GM18909 (cell line): ENCODE measurements around the gene CDS1.
"Not testable (repeated sequence)": the region's sequence is repeated elsewhere in the genome, so short reads cannot be mapped to it uniquely, and the experiment has no call there.

Experiments used
- ATAC-seq: cut with Tn5 transposase; IDR thresholded peaks from one replicate; pipeline ENCODE4 v1.9.1; 2021; ENCODE audit warnings: mild to moderate bottlenecking; ENCODE audit not compliant: unreplicated experiment, poor library complexity

The CDS1 gene

GRCh38 chr4:84606645-84607044 is 23.7 kb downstream of the CDS1 start:
- no peak for ATAC-seq

- ATAC-seq: no peak
Observed at GRCh38 chr4:84611531-84611930, 28.6 kb downstream of the CDS1 start.

GRCh38 chr4:84614891-84615290 is 32.0 kb downstream of the CDS1 start:
- no peak for ATAC-seq

GRCh38 chr4:84615355-84615754 is 32.4 kb downstream of the CDS1 start:
- no peak for ATAC-seq

- ATAC-seq: no peak
Observed at GRCh38 chr4:84622959-84623358, 40.0 kb downstream of the CDS1 start.

GRCh38 chr4:84623661-84624060 is 40.7 kb downstream of the CDS1 start:
- no peak for ATAC-seq

- ATAC-seq: no peak
Observed at GRCh38 chr4:84626673-84627072, 43.7 kb downstream of the CDS1 start.

- no peak for ATAC-seq
Observed at GRCh38 chr4:84631573-84631972, 48.6 kb downstream of the CDS1 start.

- ATAC-seq: no peak
Observed at GRCh38 chr4:84632092-84632491, 49.2 kb downstream of the CDS1 start.

- ATAC-seq: no peak
Observed at GRCh38 chr4:84634961-84635360, 52.0 kb downstream of the CDS1 start.

- no peak for ATAC-seq
Observed at GRCh38 chr4:84638092-84638491, 55.2 kb downstream of the CDS1 start.

GRCh38 chr4:84639145-84639544 is 56.2 kb downstream of the CDS1 start:
- ATAC-seq: no peak

- ATAC-seq: no peak
Observed at GRCh38 chr4:84644087-84644486, 61.2 kb downstream of the CDS1 start.

- ATAC-seq: no peak
Observed at GRCh38 chr4:84647312-84647884, 64.5 kb downstream of the CDS1 start.

- ATAC-seq: no peak
Observed at GRCh38 chr4:84648178-84648577, 65.3 kb downstream of the CDS1 start.

GRCh38 chr4:84648863-84649647 is 66.1 kb downstream of the CDS1 start:
- ATAC-seq: no peak

- ATAC-seq: no peak
Observed at GRCh38 chr4:84651499-84651898, 68.6 kb downstream of the CDS1 start.

GRCh38 chr4:84652478-84652877 is 69.6 kb downstream of the CDS1 start:
- ATAC-seq: no peak

GRCh38 chr4:84660606-84661005 is 77.7 kb downstream of the CDS1 start:
- ATAC-seq: no peak

GRCh38 chr4:84661191-84661939 is 78.4 kb downstream of the CDS1 start:
- no peak for ATAC-seq

GRCh38 chr4:84664767-84665166 is 81.8 kb downstream of the CDS1 start:
- not testable (repeated sequence) for ATAC-seq
